ENCODE measurements around the gene ARHGAP4.

Gene ARHGAP4

GRCh38 chrX:153930011-153930910, 4.2 kb upstream of the ARHGAP4 start:
- DNase-seq (ENCODE audit: insufficient read length) = no peak
- FAIRE-seq = no peak
- TF ChIP-seq POLR2A (IDR thresholded peaks at IDR 0.05; ENCODE audit: low read depth, low read length) (no peak), POLR2AphosphoS5 (IDR thresholded peaks at IDR 0.05; ENCODE audit: low read depth, low read length) (no peak), TAF1 (IDR thresholded peaks at IDR 0.05; ENCODE audit: borderline replicate concordance, low read depth, low read length) (no peak)

GRCh38 chrX:153929576-153929975, 3.5 kb upstream of the ARHGAP4 start:
- DNase-seq (ENCODE audit: insufficient read length) (no peak), FAIRE-seq (no peak)
- TF ChIP-seq TAF1 (IDR thresholded peaks at IDR 0.05; ENCODE audit: borderline replicate concordance, low read depth, low read length) (no peak), POLR2A (IDR thresholded peaks at IDR 0.05; ENCODE audit: low read depth, low read length) (no peak; the same call in 1 of the 2 replicates), POLR2AphosphoS5 (IDR thresholded peaks at IDR 0.05; ENCODE audit: low read depth, low read length) (no peak)

- no peak for TF ChIP-seq POLR2AphosphoS5 (IDR thresholded peaks at IDR 0.05; ENCODE audit: low read depth, low read length)
- TF ChIP-seq POLR2A (IDR thresholded peaks at IDR 0.05; ENCODE audit: low read depth, low read length) = no peak
- DNase-seq (ENCODE audit: insufficient read length) = no peak
- peak; percentile 61 for FAIRE-seq
Measured at GRCh38 chrX:153928846-153929245, 2.8 kb upstream of the ARHGAP4 start.

- TF ChIP-seq POLR2AphosphoS5 (IDR thresholded peaks at IDR 0.05; ENCODE audit: low read depth, low read length) = peak; percentile 81
- peak; percentile 70 for TF ChIP-seq POLR2A (IDR thresholded peaks at IDR 0.05; ENCODE audit: low read depth, low read length)
- TF ChIP-seq TAF1 (IDR thresholded peaks at IDR 0.05; ENCODE audit: borderline replicate concordance, low read depth, low read length) = peak; percentile 46; the same call in 1 of the 2 replicates
- peak; percentile 100 for FAIRE-seq
Measured at GRCh38 chrX:153927922-153928760, 2.1 kb upstream of the ARHGAP4 start.

GRCh38 chrX:153927672-153927921, 1.5 kb upstream of the ARHGAP4 start:
- DNase-seq (ENCODE audit: insufficient read length) (no peak), FAIRE-seq (no peak)
- TF ChIP-seq POLR2A (IDR thresholded peaks at IDR 0.05; ENCODE audit: low read depth, low read length) (peak; percentile 1; the same call in 1 of the 2 replicates), TAF1 (IDR thresholded peaks at IDR 0.05; ENCODE audit: borderline replicate concordance, low read depth, low read length) (no peak)

More at GRCh38 chrX:153927922-153928760, 2.1 kb upstream of the ARHGAP4 start:
- DNase-seq (ENCODE audit: insufficient read length) = peak; percentile 99

- TF ChIP-seq POLR2AphosphoS5 (IDR thresholded peaks at IDR 0.05; ENCODE audit: low read depth, low read length) = peak; percentile 69
- TF ChIP-seq TAF1 (IDR thresholded peaks at IDR 0.05; ENCODE audit: borderline replicate concordance, low read depth, low read length) = 0 out of 2 replicates have a peak, but pooled peaks have one; percentile 24
- TF ChIP-seq POLR2A (IDR thresholded peaks at IDR 0.05; ENCODE audit: low read depth, low read length) = peak; percentile 80
- peak; percentile 85 for DNase-seq (ENCODE audit: insufficient read length)
- FAIRE-seq = peak; percentile 100
Measured at GRCh38 chrX:153926858-153927671, 1.0 kb upstream of the ARHGAP4 start.

- TF ChIP-seq TAF1 (IDR thresholded peaks at IDR 0.05; ENCODE audit: borderline replicate concordance, low read depth, low read length) (no peak), POLR2A (IDR thresholded peaks at IDR 0.05; ENCODE audit: low read depth, low read length) (no peak), POLR2AphosphoS5 (IDR thresholded peaks at IDR 0.05; ENCODE audit: low read depth, low read length) (no peak; the same call in 1 of the 2 replicates)
- no peak for DNase-seq (ENCODE audit: insufficient read length)
- no peak for FAIRE-seq
Measured at GRCh38 chrX:153926552-153926857, 441 bp upstream of the ARHGAP4 start.

GRCh38 chrX:153925387-153925738, 701 bp downstream of the ARHGAP4 start:
- FAIRE-seq (no peak), DNase-seq (ENCODE audit: insufficient read length) (no peak)
- TF ChIP-seq TAF1 (IDR thresholded peaks at IDR 0.05; ENCODE audit: borderline replicate concordance, low read depth, low read length) = peak; percentile 63; the same call in 1 of the 2 replicates
- TF ChIP-seq POLR2A (IDR thresholded peaks at IDR 0.05; ENCODE audit: low read depth, low read length) = peak; percentile 89
- peak; percentile 95 for TF ChIP-seq POLR2AphosphoS5 (IDR thresholded peaks at IDR 0.05; ENCODE audit: low read depth, low read length)

GRCh38 chrX:153924149-153924861, 1.8 kb downstream of the ARHGAP4 start:
- DNase-seq (ENCODE audit: insufficient read length) = no peak
- no peak for TF ChIP-seq POLR2AphosphoS5 (IDR thresholded peaks at IDR 0.05; ENCODE audit: low read depth, low read length)
- no peak for TF ChIP-seq POLR2A (IDR thresholded peaks at IDR 0.05; ENCODE audit: low read depth, low read length)
- no peak for TF ChIP-seq TAF1 (IDR thresholded peaks at IDR 0.05; ENCODE audit: borderline replicate concordance, low read depth, low read length)
- FAIRE-seq = peak; percentile 78

- TF ChIP-seq POLR2AphosphoS5 (IDR thresholded peaks at IDR 0.05; ENCODE audit: low read depth, low read length) (no peak), TAF1 (IDR thresholded peaks at IDR 0.05; ENCODE audit: borderline replicate concordance, low read depth, low read length) (no peak), POLR2A (IDR thresholded peaks at IDR 0.05; ENCODE audit: low read depth, low read length) (no peak)
- FAIRE-seq (peak; percentile 30), DNase-seq (ENCODE audit: insufficient read length) (no peak)
Measured at GRCh38 chrX:153922932-153923857, 2.9 kb downstream of the ARHGAP4 start.
